MM.1S (cell line): ENCODE results near the gene ZBTB12.

ENCODE experiments used
- DNase-seq: peaks from one replicate; pipeline ENCODE4 v3.0.0-alpha.2; 2015
- H2AFZ ChIP-seq: fragments of 300-600 bp; sonication (generic); 2 replicates; pipeline ENCODE4 v1.6.0; 2016; ENCODE audit warnings: antibody characterized with exemption, low read length
- H3F3A ChIP-seq: fragments of 300-600 bp; sonication (generic); 2 replicates; pipeline ENCODE4 v1.6.1; 2016; ENCODE audit warnings: mild to moderate bottlenecking, antibody characterized with exemption, low read length, moderate library complexity, mixed read lengths; ENCODE audit not compliant: insufficient read depth
- H3K27ac ChIP-seq: fragments of 300-600 bp; sonication (generic); 2 replicates; pipeline ENCODE4 v1.5.1; 2016; ENCODE audit warnings: mild to moderate bottlenecking, low read length
- H3K27me3 ChIP-seq: fragments of 300-600 bp; sonication (generic); replicated peaks from 2 replicates; pipeline ENCODE4 v1.6.0; 2016; ENCODE audit warnings: low read length; ENCODE audit not compliant: insufficient read depth
- H3K36me3 ChIP-seq: fragments of 300-600 bp; sonication (generic); replicated peaks from 2 replicates; pipeline ENCODE4 v1.6.1; 2016; ENCODE audit warnings: mild to moderate bottlenecking, low read length, mixed read lengths; ENCODE audit not compliant: insufficient read depth
- H3K4me1 ChIP-seq: fragments of 300-600 bp; sonication (generic); 2 replicates; pipeline ENCODE4 v1.6.1; 2016; ENCODE audit warnings: low read length, mixed read lengths
- H3K4me2 ChIP-seq: fragments of 300-600 bp; sonication (generic); 2 replicates; pipeline ENCODE4 v1.6.0; 2016; ENCODE audit warnings: low read depth, low read length
- H3K4me3 ChIP-seq: fragments of 300-600 bp; sonication (generic); 2 replicates; pipeline ENCODE4 v1.5.1; 2016; ENCODE audit warnings: low read length, mixed read lengths
- H3K79me2 ChIP-seq: fragments of 300-600 bp; sonication (generic); 2 replicates; pipeline ENCODE4 v1.6.1; 2016; ENCODE audit warnings: mixed run types, low read length, mixed read lengths
- H3K9ac ChIP-seq: fragments of 300-600 bp; sonication (generic); 2 replicates; pipeline ENCODE4 v1.6.1; 2016; ENCODE audit warnings: low read length, mixed read lengths
- H3K9me2 ChIP-seq: fragments of 300-600 bp; sonication (generic); replicated peaks from 2 replicates; pipeline ENCODE4 v1.6.1; 2016; ENCODE audit warnings: mild to moderate bottlenecking, low read length, mixed read lengths; ENCODE audit not compliant: insufficient read depth
- H3K9me3 ChIP-seq: fragments of 300-600 bp; sonication (generic); replicated peaks from 2 replicates; pipeline ENCODE4 v1.6.1; 2016; ENCODE audit warnings: mild to moderate bottlenecking, low read length, mixed read lengths; ENCODE audit not compliant: insufficient read depth
- H4K20me1 ChIP-seq: fragments of 300-600 bp; sonication (generic); 2 replicates; pipeline ENCODE4 v1.6.1; 2016; ENCODE audit warnings: mild to moderate bottlenecking, low read length, moderate library complexity, mixed read lengths; ENCODE audit not compliant: insufficient read depth
- CTCF ChIP-seq: fragments of 300-600 bp; sonication (generic); IDR thresholded peaks from 2 replicates; pipeline ENCODE4 v1.5.1; 2016; ENCODE audit warnings: antibody characterized with exemption, low read length, mixed read lengths
- EZH2 ChIP-seq: fragments of 300-600 bp; sonication (generic); optimal IDR thresholded peaks from 2 replicates; pipeline ENCODE3; 2017; ENCODE audit warnings: low read depth, mild to moderate bottlenecking, antibody characterized with exemption, low read length, mixed read lengths
- EZH2phosphoT487 ChIP-seq: fragments of 300-600 bp; sonication (generic); IDR thresholded peaks from 2 replicates; pipeline ENCODE4 v1.6.1; 2018; ENCODE audit warnings: antibody characterized with exemption, low read length

The ZBTB12 gene

GRCh38 chr6:31946370-31946885 lies 44.5 kb upstream of the ZBTB12 start:
- Histone ChIP-seq H3K4me3 (no peak overlapping the region), H3K4me1 (peaks cover 4% of the 10 kb centered on the region; the same call in 1 of the 2 replicates), H3K27ac (no peak overlapping the region), H4K20me1 (no peaks in the 10 kb centered on the region), H3K27me3 (peaks cover 35% of the 10 kb centered on the region), H3F3A (no peaks in the 10 kb centered on the region), H2AFZ (no peak overlapping the region), H3K9ac (no peak overlapping the region), H3K79me2 (no peaks in the 10 kb centered on the region), H3K9me3 (no peaks in the 10 kb centered on the region), H3K36me3 (no peaks in the 10 kb centered on the region), H3K9me2 (no peaks in the 10 kb centered on the region), H3K4me2 (no peak overlapping the region)
- no peak for DNase-seq
- no peak for TF ChIP-seq CTCF
- no peak for TF ChIP-seq EZH2phosphoT487
- TF ChIP-seq EZH2 = no peak

GRCh38 chr6:31945507-31946369 lies 43.9 kb upstream of the ZBTB12 start, which contains the start of gene CFB:
CFB (plus strand) TSS chr6:31946095; CDS start chr6:31946222, 127 bp downstream.
- no peak for TF ChIP-seq EZH2
- TF ChIP-seq EZH2phosphoT487 = no peak
- no peak for TF ChIP-seq CTCF
- no peaks in the 10 kb centered on the region for H3K36me3 ChIP-seq
- H2AFZ ChIP-seq = no peak within 1 kb of the TSS
- H4K20me1 ChIP-seq = no peaks in the 10 kb centered on the region
- H3K9me2 ChIP-seq = no peaks in the 10 kb centered on the region
- H3K4me2 ChIP-seq = no peak within 1 kb of the TSS
- H3K9ac ChIP-seq = no peak within 1 kb of the TSS
- H3F3A ChIP-seq = no peaks in the 10 kb centered on the region
- H3K27me3 ChIP-seq = peaks cover 35% of the 10 kb centered on the region
- DNase-seq = no peak
- peaks cover 4% of the 10 kb centered on the region; the same call in 1 of the 2 replicates for H3K4me1 ChIP-seq
- no peak within 1 kb of the TSS for H3K27ac ChIP-seq
- H3K9me3 ChIP-seq = no peaks in the 10 kb centered on the region
- no peak within 1 kb of the TSS for H3K4me3 ChIP-seq
- no peaks in the 10 kb centered on the region for H3K79me2 ChIP-seq

- no peak overlapping the region for H3K4me2 ChIP-seq
Measured at GRCh38 chr6:31945154-31945506, 43.2 kb upstream of the ZBTB12 start.

More at GRCh38 chr6:31945154-31945506, 43.2 kb upstream of the ZBTB12 start:
- H3K36me3 ChIP-seq = no peaks in the 10 kb centered on the region
- H3K4me1 ChIP-seq = peaks cover 4% of the 10 kb centered on the region; the same call in 1 of the 2 replicates
- H3K9ac ChIP-seq = no peak overlapping the region
- no peaks in the 10 kb centered on the region for H3K9me3 ChIP-seq
- H3K9me2 ChIP-seq = no peaks in the 10 kb centered on the region
- H3F3A ChIP-seq = no peaks in the 10 kb centered on the region
- no peak overlapping the region for H2AFZ ChIP-seq
- no peak for DNase-seq
- TF ChIP-seq EZH2phosphoT487 = no peak
- no peak for TF ChIP-seq EZH2
- no peak for TF ChIP-seq CTCF
- no peaks in the 10 kb centered on the region for H3K79me2 ChIP-seq
- H3K4me3 ChIP-seq = no peak overlapping the region
- no peaks in the 10 kb centered on the region for H4K20me1 ChIP-seq
- no peak overlapping the region for H3K27ac ChIP-seq
- peaks cover 35% of the 10 kb centered on the region for H3K27me3 ChIP-seq
